WTC11 (cell line): Measurements from ENCODE around the gene RNASEH2C. TPM values are rescaled to one million over a fixed set of nuclear protein-coding genes. Genes with fewer than 3 reads are reported as not detected.

Source experiments
- ATAC-seq: fragments of 200-7000 bp; cut with Tn5 transposase; 2 replicates; pipeline ENCODE4 v1.10.0; 2021; ENCODE audit warnings: mild to moderate bottlenecking, moderate library complexity
- CTCF ChIA-PET: fragments of 300-600 bp; sonication (Branson Sonifier 250); formaldehyde crosslinking; loops from one replicate; lab custom pipeline; 2021; ENCODE audit warnings: antibody characterized with exemption; lab: Charles Lee
- POLR2A ChIA-PET: fragments of 350-600 bp; sonication (Branson Sonifier 250); formaldehyde crosslinking; loops from one replicate; lab custom pipeline; 2021; ENCODE audit warnings: antibody characterized with exemption; lab: Charles Lee
- DNase-seq: peaks from one replicate; pipeline ENCODE4 v3.0.0; 2021; ENCODE audit warnings: low spot score
- H3K27ac Mint-ChIP-seq: 2 replicates; pipeline ENCODE4 v1.8.0; 2021; ENCODE audit warnings: mixed read lengths
- H3K27me3 Mint-ChIP-seq: 2 replicates; pipeline ENCODE4 v1.8.0; 2021; ENCODE audit warnings: low read depth, mild to moderate bottlenecking, moderate library complexity, mixed read lengths
- H3K36me3 Mint-ChIP-seq: 2 replicates; pipeline ENCODE4 v1.8.0; 2021; ENCODE audit warnings: mixed read lengths
- H3K4me1 Mint-ChIP-seq: 2 replicates; pipeline ENCODE4 v1.8.0; 2022; ENCODE audit warnings: mixed read lengths
- H3K4me3 Mint-ChIP-seq: 2 replicates; pipeline ENCODE4 v1.8.0; 2021; ENCODE audit warnings: mild to moderate bottlenecking, moderate library complexity, mixed read lengths
- H3K9me3 Mint-ChIP-seq: 2 replicates; pipeline ENCODE4 v1.8.0; 2021; ENCODE audit warnings: mixed read lengths
- CREM ChIP-seq: sonication (generic); formaldehyde crosslinking; IDR thresholded peaks from 2 replicates; pipeline ENCODE4 v1.8.1; 2022; ENCODE audit warnings: mild to moderate bottlenecking, missing genetic modification reagents, moderate library complexity
- MXD4 ChIP-seq: fragments of 250-450 bp; sonication (Bioruptor Pico); IDR thresholded peaks from 2 replicates; pipeline ENCODE4 v1.8.0; 2021; ENCODE audit warnings: mild to moderate bottlenecking, moderate library complexity, borderline replicate concordance
- NFATC4 ChIP-seq: fragments of 250-450 bp; sonication (Bioruptor Pico); IDR thresholded peaks from 2 replicates; pipeline ENCODE4 v1.9.0; 2021; ENCODE audit warnings: mild to moderate bottlenecking
- NFE2L1 ChIP-seq: sonication (generic); formaldehyde crosslinking; IDR thresholded peaks from 2 replicates; pipeline ENCODE4 v1.8.1; 2023; ENCODE audit warnings: missing genetic modification reagents
- NR1H2 ChIP-seq: sonication (generic); formaldehyde crosslinking; IDR thresholded peaks from 2 replicates; pipeline ENCODE4 v1.9.0; 2021; ENCODE audit warnings: mild to moderate bottlenecking, moderate library complexity, missing genetic modification reagents
- SMAD4 ChIP-seq: sonication (generic); formaldehyde crosslinking; IDR thresholded peaks from 2 replicates; pipeline ENCODE4 v1.8.0; 2022; ENCODE audit warnings: mild to moderate bottlenecking, missing genetic modification reagents
- SOX15 ChIP-seq: fragments of 250-450 bp; sonication (Bioruptor Pico); IDR thresholded peaks from 2 replicates; pipeline ENCODE4 v1.9.0; 2021; ENCODE audit warnings: mild to moderate bottlenecking
- ZBTB21 ChIP-seq: sonication (generic); formaldehyde crosslinking; IDR thresholded peaks from 2 replicates; pipeline ENCODE4 v1.8.1; 2023; ENCODE audit warnings: mild to moderate bottlenecking, missing genetic modification reagents, borderline replicate concordance
- ZNF263 ChIP-seq: sonication (generic); formaldehyde crosslinking; IDR thresholded peaks from 2 replicates; pipeline ENCODE4 v1.8.1; 2022; ENCODE audit warnings: low read depth, mild to moderate bottlenecking, moderate library complexity, missing genetic modification reagents
- ZNF416 ChIP-seq: fragments of 250-450 bp; sonication (Bioruptor Pico); IDR thresholded peaks from 2 replicates; pipeline ENCODE4 v1.9.0; 2021; ENCODE audit warnings: mild to moderate bottlenecking, inconsistent platforms
- ZNF423 ChIP-seq: fragments of 250-450 bp; sonication (Bioruptor Pico); IDR thresholded peaks from 2 replicates; pipeline ENCODE4 v2.1.2; 2022; ENCODE audit warnings: mild to moderate bottlenecking, moderate library complexity
- ZNF671 ChIP-seq: fragments of 250-450 bp; sonication (Bioruptor Pico); IDR thresholded peaks from 2 replicates; pipeline ENCODE4 v1.8.0; 2021; ENCODE audit warnings: mild to moderate bottlenecking
- total RNA-seq: library from RNA; stranded (reverse); gene quantifications from 3 replicates; pipeline ENCODE4 v1.2.3, GENCODE V29; 2021
- TF ChIP-seq, protein P1 (sequence below): sonication (generic); formaldehyde crosslinking; IDR thresholded peaks from 2 replicates; pipeline ENCODE4 v1.8.0; 2022; ENCODE audit warnings: mild to moderate bottlenecking, missing genetic modification reagents
- TF ChIP-seq, protein P2 (sequence below): sonication (generic); formaldehyde crosslinking; conservative IDR thresholded peaks from 2 replicates; pipeline ENCODE4 v1.8.1; 2023; ENCODE audit warnings: mild to moderate bottlenecking, low read depth, missing genetic modification reagents, moderate library complexity
- TF ChIP-seq, protein P3 (sequence below): fragments of 250-450 bp; sonication (Bioruptor Pico); IDR thresholded peaks from 2 replicates; pipeline ENCODE4 v1.9.0; 2021; ENCODE audit warnings: mild to moderate bottlenecking, borderline replicate concordance
- TF ChIP-seq, protein P4 (sequence below): sonication (generic); formaldehyde crosslinking; IDR thresholded peaks from 2 replicates; pipeline ENCODE4 v1.8.1; 2023; ENCODE audit warnings: mild to moderate bottlenecking, missing genetic modification reagents
- TF ChIP-seq, protein P5 (sequence below): sonication (generic); formaldehyde crosslinking; IDR thresholded peaks from 2 replicates; pipeline ENCODE4 v1.8.1; 2022; ENCODE audit warnings: low read depth, missing genetic modification reagents, borderline replicate concordance
- TF ChIP-seq, protein P6 (sequence below): sonication (generic); formaldehyde crosslinking; IDR thresholded peaks from 2 replicates; pipeline ENCODE4 v1.8.1; 2022; ENCODE audit warnings: mild to moderate bottlenecking, missing genetic modification reagents, moderate library complexity, borderline replicate concordance

The RNASEH2C gene
- total RNA-seq, 1 experiment from 2014 or later = 42.1 TPM

DNA sequence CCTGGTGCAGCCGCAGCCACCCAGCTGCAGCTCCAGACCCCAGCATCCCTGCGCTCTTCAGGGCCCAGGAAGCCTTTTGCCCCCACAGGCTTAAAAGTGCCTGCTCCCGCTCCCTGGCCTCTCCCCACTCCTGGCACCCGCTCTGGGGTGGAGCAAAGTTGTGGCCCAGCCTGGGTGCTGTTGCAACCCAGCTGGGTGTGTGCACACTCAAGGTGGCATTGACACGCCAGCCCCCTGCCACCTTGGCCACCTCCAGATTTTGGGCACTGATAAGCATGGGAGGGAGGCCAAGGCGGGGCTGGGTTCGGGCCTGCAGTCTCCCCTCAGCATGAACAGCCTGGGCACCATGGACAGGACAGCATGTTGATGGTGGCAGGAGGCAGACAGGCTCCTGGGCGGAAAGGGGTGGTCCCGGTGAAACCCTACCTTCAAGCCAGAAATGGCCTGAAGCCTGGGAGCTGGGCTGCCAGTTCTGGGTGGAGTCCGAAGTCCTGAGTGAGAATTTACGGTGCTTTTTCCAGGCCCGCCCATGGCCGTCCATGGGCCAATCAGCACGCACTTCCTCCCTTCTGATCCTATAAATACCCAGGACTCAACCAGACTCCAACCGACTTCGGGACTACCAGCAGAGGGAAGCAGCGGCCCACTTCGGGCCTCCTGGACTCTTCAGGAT is 23.6 kb upstream of the RNASEH2C start:
- TF ChIP-seq, protein P1, sequence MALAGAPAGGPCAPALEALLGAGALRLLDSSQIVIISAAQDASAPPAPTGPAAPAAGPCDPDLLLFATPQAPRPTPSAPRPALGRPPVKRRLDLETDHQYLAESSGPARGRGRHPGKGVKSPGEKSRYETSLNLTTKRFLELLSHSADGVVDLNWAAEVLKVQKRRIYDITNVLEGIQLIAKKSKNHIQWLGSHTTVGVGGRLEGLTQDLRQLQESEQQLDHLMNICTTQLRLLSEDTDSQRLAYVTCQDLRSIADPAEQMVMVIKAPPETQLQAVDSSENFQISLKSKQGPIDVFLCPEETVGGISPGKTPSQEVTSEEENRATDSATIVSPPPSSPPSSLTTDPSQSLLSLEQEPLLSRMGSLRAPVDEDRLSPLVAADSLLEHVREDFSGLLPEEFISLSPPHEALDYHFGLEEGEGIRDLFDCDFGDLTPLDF = no peak
- TF ChIP-seq ZNF263 (CRISPR knock-in tag) = no peak
- TF ChIP-seq, protein P2, sequence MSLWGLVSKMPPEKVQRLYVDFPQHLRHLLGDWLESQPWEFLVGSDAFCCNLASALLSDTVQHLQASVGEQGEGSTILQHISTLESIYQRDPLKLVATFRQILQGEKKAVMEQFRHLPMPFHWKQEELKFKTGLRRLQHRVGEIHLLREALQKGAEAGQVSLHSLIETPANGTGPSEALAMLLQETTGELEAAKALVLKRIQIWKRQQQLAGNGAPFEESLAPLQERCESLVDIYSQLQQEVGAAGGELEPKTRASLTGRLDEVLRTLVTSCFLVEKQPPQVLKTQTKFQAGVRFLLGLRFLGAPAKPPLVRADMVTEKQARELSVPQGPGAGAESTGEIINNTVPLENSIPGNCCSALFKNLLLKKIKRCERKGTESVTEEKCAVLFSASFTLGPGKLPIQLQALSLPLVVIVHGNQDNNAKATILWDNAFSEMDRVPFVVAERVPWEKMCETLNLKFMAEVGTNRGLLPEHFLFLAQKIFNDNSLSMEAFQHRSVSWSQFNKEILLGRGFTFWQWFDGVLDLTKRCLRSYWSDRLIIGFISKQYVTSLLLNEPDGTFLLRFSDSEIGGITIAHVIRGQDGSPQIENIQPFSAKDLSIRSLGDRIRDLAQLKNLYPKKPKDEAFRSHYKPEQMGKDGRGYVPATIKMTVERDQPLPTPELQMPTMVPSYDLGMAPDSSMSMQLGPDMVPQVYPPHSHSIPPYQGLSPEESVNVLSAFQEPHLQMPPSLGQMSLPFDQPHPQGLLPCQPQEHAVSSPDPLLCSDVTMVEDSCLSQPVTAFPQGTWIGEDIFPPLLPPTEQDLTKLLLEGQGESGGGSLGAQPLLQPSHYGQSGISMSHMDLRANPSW (CRISPR knock-in tag) = no peak
- no peak for TF ChIP-seq ZNF416 (CRISPR knock-in tag)
- TF ChIP-seq, protein P3, sequence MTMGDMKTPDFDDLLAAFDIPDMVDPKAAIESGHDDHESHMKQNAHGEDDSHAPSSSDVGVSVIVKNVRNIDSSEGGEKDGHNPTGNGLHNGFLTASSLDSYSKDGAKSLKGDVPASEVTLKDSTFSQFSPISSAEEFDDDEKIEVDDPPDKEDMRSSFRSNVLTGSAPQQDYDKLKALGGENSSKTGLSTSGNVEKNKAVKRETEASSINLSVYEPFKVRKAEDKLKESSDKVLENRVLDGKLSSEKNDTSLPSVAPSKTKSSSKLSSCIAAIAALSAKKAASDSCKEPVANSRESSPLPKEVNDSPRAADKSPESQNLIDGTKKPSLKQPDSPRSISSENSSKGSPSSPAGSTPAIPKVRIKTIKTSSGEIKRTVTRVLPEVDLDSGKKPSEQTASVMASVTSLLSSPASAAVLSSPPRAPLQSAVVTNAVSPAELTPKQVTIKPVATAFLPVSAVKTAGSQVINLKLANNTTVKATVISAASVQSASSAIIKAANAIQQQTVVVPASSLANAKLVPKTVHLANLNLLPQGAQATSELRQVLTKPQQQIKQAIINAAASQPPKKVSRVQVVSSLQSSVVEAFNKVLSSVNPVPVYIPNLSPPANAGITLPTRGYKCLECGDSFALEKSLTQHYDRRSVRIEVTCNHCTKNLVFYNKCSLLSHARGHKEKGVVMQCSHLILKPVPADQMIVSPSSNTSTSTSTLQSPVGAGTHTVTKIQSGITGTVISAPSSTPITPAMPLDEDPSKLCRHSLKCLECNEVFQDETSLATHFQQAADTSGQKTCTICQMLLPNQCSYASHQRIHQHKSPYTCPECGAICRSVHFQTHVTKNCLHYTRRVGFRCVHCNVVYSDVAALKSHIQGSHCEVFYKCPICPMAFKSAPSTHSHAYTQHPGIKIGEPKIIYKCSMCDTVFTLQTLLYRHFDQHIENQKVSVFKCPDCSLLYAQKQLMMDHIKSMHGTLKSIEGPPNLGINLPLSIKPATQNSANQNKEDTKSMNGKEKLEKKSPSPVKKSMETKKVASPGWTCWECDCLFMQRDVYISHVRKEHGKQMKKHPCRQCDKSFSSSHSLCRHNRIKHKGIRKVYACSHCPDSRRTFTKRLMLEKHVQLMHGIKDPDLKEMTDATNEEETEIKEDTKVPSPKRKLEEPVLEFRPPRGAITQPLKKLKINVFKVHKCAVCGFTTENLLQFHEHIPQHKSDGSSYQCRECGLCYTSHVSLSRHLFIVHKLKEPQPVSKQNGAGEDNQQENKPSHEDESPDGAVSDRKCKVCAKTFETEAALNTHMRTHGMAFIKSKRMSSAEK (CRISPR knock-in tag) = no peak
- no peak for TF ChIP-seq CREM
- no peak for TF ChIP-seq SMAD4
- no peak for TF ChIP-seq ZBTB21 (CRISPR knock-in tag)
- TF ChIP-seq, protein P4, sequence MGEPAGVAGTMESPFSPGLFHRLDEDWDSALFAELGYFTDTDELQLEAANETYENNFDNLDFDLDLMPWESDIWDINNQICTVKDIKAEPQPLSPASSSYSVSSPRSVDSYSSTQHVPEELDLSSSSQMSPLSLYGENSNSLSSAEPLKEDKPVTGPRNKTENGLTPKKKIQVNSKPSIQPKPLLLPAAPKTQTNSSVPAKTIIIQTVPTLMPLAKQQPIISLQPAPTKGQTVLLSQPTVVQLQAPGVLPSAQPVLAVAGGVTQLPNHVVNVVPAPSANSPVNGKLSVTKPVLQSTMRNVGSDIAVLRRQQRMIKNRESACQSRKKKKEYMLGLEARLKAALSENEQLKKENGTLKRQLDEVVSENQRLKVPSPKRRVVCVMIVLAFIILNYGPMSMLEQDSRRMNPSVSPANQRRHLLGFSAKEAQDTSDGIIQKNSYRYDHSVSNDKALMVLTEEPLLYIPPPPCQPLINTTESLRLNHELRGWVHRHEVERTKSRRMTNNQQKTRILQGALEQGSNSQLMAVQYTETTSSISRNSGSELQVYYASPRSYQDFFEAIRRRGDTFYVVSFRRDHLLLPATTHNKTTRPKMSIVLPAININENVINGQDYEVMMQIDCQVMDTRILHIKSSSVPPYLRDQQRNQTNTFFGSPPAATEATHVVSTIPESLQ (CRISPR knock-in tag) = no peak
- Mint-ChIP-seq H3K27ac (no peak overlapping the region), H3K9me3 (peaks cover 14% of the 10 kb centered on the region; the same call in 1 of the 2 replicates), H3K27me3 (peaks cover 39% of the 10 kb centered on the region), H3K36me3 (no peaks in the 10 kb centered on the region), H3K4me1 (no peaks in the 10 kb centered on the region), H3K4me3 (no peak overlapping the region)
- DNase-seq = peak; percentile 71
- ATAC-seq = peak; percentile 99
- POLR2A ChIA-PET = interaction anchor here (1.6 kb wide), 1 partner anchor 115 kb away, joined by 3 read pairs; no protein-coding TSS in a partner anchor
- CTCF ChIA-PET = interaction anchor here (0.6 to 2.4 kb wide), 34 partner anchors 8 to 1642 kb away, joined by 3 to 41 read pairs (median 6); partner anchors contain the start of genes AP5B1, CCDC85B, FIBP and KAT5

DNA sequence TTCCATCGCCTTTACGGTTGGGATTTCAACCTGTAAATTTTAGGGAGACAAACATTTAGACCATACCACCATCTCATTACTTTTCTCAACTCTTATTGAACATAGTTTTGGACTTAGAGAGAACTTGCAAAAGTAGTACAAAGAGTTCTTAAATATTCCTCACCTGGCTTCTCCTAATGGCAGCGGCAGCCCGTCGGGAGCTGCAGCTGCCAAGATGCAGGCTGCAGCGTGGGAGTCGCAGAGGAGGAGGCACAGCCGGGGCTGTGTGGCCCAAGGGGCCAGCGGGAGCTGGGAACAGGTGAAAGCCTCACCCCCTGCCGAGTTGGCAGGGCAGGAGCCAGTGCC is 23.1 kb upstream of the RNASEH2C start:
- Mint-ChIP-seq H3K27me3 (peaks cover 33% of the 10 kb centered on the region), H3K9me3 (peaks cover 17% of the 10 kb centered on the region), H3K27ac (no peak overlapping the region), H3K36me3 (no peaks in the 10 kb centered on the region), H3K4me1 (no peaks in the 10 kb centered on the region), H3K4me3 (no peak overlapping the region)
- POLR2A ChIA-PET = interaction anchor here (1.6 kb wide), 1 partner anchor 116 kb away, joined by 3 read pairs; no protein-coding TSS in a partner anchor
- CTCF ChIA-PET = interaction anchor here (1.8 to 2.4 kb wide), 5 partner anchors 17 to 145 kb away, joined by 10 to 41 read pairs (median 22); partner anchors contain the start of genes AP5B1, FIBP and OVOL1
- no peak for ATAC-seq
- DNase-seq = no peak
- TF ChIP-seq, protein P5, sequence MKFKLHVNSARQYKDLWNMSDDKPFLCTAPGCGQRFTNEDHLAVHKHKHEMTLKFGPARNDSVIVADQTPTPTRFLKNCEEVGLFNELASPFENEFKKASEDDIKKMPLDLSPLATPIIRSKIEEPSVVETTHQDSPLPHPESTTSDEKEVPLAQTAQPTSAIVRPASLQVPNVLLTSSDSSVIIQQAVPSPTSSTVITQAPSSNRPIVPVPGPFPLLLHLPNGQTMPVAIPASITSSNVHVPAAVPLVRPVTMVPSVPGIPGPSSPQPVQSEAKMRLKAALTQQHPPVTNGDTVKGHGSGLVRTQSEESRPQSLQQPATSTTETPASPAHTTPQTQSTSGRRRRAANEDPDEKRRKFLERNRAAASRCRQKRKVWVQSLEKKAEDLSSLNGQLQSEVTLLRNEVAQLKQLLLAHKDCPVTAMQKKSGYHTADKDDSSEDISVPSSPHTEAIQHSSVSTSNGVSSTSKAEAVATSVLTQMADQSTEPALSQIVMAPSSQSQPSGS (CRISPR knock-in tag) = no peak
- TF ChIP-seq MXD4 (no peak), ZNF671 (CRISPR knock-in tag) (no peak), CREM (no peak), NFE2L1 (no peak), NFATC4 (no peak), NR1H2 (CRISPR knock-in tag) (no peak), SOX15 (no peak), ZNF423 (no peak)
- TF ChIP-seq, protein P2 (CRISPR knock-in tag) = no peak
- TF ChIP-seq, protein P6, sequence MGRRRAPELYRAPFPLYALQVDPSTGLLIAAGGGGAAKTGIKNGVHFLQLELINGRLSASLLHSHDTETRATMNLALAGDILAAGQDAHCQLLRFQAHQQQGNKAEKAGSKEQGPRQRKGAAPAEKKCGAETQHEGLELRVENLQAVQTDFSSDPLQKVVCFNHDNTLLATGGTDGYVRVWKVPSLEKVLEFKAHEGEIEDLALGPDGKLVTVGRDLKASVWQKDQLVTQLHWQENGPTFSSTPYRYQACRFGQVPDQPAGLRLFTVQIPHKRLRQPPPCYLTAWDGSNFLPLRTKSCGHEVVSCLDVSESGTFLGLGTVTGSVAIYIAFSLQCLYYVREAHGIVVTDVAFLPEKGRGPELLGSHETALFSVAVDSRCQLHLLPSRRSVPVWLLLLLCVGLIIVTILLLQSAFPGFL (CRISPR knock-in tag) = no peak
